Measurements from ENCODE around the gene COL9A2.

COL9A2 gene

DNA sequence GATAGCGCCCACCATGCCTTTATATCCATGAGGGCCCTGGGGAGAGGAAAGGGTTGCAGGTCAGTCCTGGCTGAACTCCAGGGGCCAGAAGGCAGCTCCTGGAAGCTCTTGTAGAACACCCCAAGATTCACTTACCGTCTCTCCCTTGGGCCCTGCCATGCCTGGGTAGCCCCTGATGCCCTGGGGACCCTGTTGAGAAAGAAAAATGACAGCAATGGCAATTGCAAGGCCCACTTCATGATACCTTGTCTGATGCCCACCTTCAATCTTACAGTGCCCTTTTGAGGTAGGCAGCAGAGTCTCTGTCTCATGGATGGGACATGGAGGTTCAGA lies 7.0 kb downstream of the COL9A2 start:
- H3K4me1 ChIP-seq (ENCODE audit: low read depth, poor library complexity, severe bottlenecking): peaks cover 10% of the 10 kb centered on the region
- no peaks in the 10 kb centered on the region for H3K36me3 ChIP-seq (ENCODE audit: insufficient read depth)
- TF ChIP-seq, protein P1, sequence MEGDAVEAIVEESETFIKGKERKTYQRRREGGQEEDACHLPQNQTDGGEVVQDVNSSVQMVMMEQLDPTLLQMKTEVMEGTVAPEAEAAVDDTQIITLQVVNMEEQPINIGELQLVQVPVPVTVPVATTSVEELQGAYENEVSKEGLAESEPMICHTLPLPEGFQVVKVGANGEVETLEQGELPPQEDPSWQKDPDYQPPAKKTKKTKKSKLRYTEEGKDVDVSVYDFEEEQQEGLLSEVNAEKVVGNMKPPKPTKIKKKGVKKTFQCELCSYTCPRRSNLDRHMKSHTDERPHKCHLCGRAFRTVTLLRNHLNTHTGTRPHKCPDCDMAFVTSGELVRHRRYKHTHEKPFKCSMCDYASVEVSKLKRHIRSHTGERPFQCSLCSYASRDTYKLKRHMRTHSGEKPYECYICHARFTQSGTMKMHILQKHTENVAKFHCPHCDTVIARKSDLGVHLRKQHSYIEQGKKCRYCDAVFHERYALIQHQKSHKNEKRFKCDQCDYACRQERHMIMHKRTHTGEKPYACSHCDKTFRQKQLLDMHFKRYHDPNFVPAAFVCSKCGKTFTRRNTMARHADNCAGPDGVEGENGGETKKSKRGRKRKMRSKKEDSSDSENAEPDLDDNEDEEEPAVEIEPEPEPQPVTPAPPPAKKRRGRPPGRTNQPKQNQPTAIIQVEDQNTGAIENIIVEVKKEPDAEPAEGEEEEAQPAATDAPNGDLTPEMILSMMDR (conservative IDR thresholded peaks at IDR 0.05; ENCODE audit: low read depth, low read length): no peak
- H3K4me3 ChIP-seq (IDR thresholded peaks at IDR 0.05; ENCODE audit: insufficient read depth, low read depth, low read length): no peak overlapping the region
- H2AFZ ChIP-seq (ENCODE audit: low read depth): no peak overlapping the region
- H3K27me3 ChIP-seq (ENCODE audit: insufficient read depth, low read depth): no peaks in the 10 kb centered on the region
- H3K27ac ChIP-seq: no peak overlapping the region
- H3K9ac ChIP-seq: no peak overlapping the region
- H4K20me1 ChIP-seq (ENCODE audit: insufficient read depth): no peaks in the 10 kb centered on the region
- H3K79me2 ChIP-seq (ENCODE audit: insufficient read depth, low read depth): no peaks in the 10 kb centered on the region
- no peak overlapping the region for H3K4me2 ChIP-seq

DNA sequence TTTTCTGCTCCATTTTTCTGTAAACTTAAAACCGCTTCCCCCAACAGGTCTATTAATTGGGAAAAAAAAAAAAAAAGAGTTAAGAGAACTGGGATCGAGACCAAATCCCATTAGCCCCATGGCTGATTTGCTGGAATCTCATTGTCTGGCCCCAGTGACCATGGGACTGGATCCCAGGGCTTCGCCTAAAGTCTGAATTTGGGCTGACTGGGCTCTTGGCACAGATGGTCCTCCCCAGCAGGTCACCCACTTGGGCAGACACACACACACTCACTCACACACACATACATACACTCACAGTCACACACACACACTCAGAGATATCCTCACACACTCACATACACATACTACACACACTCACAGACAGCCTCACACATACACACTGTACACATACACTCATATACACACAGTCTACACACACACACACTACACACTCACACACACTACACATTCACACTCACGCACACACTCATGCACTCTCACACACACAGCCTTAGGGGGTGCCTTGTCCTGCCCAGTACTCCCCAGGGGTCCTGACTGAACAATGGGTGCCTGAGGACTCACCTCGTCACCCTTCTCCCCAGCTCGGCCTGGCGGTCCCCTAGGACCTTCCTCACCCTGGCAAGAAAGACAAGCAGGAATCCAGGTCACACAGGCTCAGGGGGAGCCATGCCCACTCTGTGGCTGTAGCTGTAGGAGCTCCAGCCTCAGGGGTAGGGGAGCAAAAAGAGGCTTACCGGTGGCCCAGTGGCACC lies 7.5 kb downstream of the COL9A2 start:
- H3K79me2 ChIP-seq (ENCODE audit: insufficient read depth, low read depth): no peaks in the 10 kb centered on the region
- H3K36me3 ChIP-seq (ENCODE audit: insufficient read depth): no peaks in the 10 kb centered on the region
- peaks cover 8% of the 10 kb centered on the region for H3K4me1 ChIP-seq (ENCODE audit: low read depth, poor library complexity, severe bottlenecking)
- H3K27ac ChIP-seq: no peak overlapping the region
- H4K20me1 ChIP-seq (ENCODE audit: insufficient read depth): no peaks in the 10 kb centered on the region
- H3K9ac ChIP-seq: no peak overlapping the region
- no peak overlapping the region for H3K4me2 ChIP-seq
- TF ChIP-seq, protein P1 (conservative IDR thresholded peaks at IDR 0.05; ENCODE audit: low read depth, low read length): no peak
- H2AFZ ChIP-seq (ENCODE audit: low read depth): no peak overlapping the region
- H3K4me3 ChIP-seq (IDR thresholded peaks at IDR 0.05; ENCODE audit: insufficient read depth, low read depth, low read length): no peak overlapping the region
- H3K27me3 ChIP-seq (ENCODE audit: insufficient read depth, low read depth): no peaks in the 10 kb centered on the region

DNA sequence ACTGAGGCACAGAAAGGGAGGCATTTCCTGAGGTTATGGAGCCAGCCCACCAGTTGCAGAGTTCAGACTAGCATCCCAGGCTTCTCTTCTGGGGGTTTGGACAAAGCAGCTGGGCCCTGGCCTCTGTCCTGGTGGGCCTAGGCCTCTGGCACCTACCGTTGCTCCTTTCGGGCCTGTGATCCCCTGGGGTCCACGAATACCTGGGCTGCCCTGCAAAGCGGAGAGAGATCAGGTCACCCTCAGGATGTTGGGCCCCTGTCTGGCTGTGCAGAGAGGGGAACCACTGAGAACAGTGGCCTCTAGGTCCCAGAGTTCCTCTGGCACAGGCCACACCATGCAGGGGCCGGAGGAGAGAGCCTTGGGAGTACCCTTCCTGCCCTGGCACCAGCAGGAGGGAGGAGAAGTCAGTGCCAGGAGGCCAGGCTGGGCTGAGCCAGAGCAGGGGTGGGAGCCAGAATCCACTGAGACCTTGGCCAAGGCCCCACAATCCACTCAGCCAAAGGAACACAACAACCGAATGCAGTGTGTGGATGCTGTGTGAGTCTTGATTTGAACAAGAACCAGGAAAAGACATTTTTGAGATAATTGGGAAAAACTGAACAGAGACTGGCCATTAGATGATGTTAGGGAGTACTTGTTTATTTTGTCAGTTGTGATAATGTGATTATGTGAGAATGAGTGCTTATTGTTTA lies 8.9 kb downstream of the COL9A2 start:
- TF ChIP-seq, protein P1 (conservative IDR thresholded peaks at IDR 0.05; ENCODE audit: low read depth, low read length): no peak
- no peaks in the 10 kb centered on the region for H3K27me3 ChIP-seq (ENCODE audit: insufficient read depth, low read depth)
- no peaks in the 10 kb centered on the region for H3K79me2 ChIP-seq (ENCODE audit: insufficient read depth, low read depth)
- H3K9ac ChIP-seq: no peak overlapping the region
- no peak overlapping the region for H3K4me2 ChIP-seq
- H3K4me3 ChIP-seq (IDR thresholded peaks at IDR 0.05; ENCODE audit: insufficient read depth, low read depth, low read length): no peak overlapping the region
- no peak overlapping the region for H2AFZ ChIP-seq (ENCODE audit: low read depth)
- peaks cover 8% of the 10 kb centered on the region for H3K4me1 ChIP-seq (ENCODE audit: low read depth, poor library complexity, severe bottlenecking)
- H3K36me3 ChIP-seq (ENCODE audit: insufficient read depth): no peaks in the 10 kb centered on the region
- no peak overlapping the region for H3K27ac ChIP-seq
- H4K20me1 ChIP-seq (ENCODE audit: insufficient read depth): no peaks in the 10 kb centered on the region

DNA sequence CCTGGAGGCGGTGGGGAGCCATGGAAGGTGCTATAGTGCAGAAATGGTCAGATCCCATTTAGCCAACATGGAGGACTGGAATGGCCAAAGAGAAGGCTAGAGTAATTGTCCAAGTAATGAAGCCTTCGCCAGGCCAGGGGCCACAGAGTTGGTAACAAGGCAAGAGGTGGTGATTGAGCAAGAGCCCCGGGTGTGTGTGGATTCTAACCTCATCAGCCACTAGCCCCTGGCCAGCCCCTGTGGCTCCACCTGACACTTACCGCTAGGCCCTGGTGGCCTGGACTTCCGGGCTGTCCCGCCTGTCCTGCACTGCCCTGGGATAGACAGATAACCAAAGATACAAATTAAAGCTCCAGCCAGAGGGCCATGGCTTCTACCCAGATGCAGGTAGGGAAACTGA lies 9.9 kb downstream of the COL9A2 start:
- Histone ChIP-seq H3K4me2 (no peak overlapping the region), H3K27ac (no peak overlapping the region), H3K36me3 (ENCODE audit: insufficient read depth) (no peaks in the 10 kb centered on the region), H2AFZ (ENCODE audit: low read depth) (no peak overlapping the region), H3K9ac (no peak overlapping the region), H4K20me1 (ENCODE audit: insufficient read depth) (no peaks in the 10 kb centered on the region), H3K79me2 (ENCODE audit: insufficient read depth, low read depth) (no peaks in the 10 kb centered on the region), H3K4me3 (IDR thresholded peaks at IDR 0.05; ENCODE audit: insufficient read depth, low read depth, low read length) (no peak overlapping the region), H3K27me3 (ENCODE audit: insufficient read depth, low read depth) (no peaks in the 10 kb centered on the region), H3K4me1 (ENCODE audit: low read depth, poor library complexity, severe bottlenecking) (no peaks in the 10 kb centered on the region)
- TF ChIP-seq, protein P1 (conservative IDR thresholded peaks at IDR 0.05; ENCODE audit: low read depth, low read length): no peak
